AG09319 (cell line): Measurements from ENCODE around the gene FAHD2A.
"Not testable (repeated sequence)": the region's sequence is repeated elsewhere in the genome, so short reads cannot be mapped to it uniquely, and the experiment has no call there.

Experiments used
- DNase-seq: peaks from one replicate; pipeline ENCODE4 v3.0.0-alpha.2; 2010; ENCODE audit warnings: low read depth; ENCODE audit errors: extremely low read depth
- CTCF ChIP-seq: IDR thresholded peaks from 2 replicates; pipeline ENCODE4 v1.5.1; 2011; ENCODE audit warnings: low read depth, mild to moderate bottlenecking, inconsistent platforms, low read length, moderate library complexity

Gene FAHD2A

GRCh38 chr2:95376311-95377215, 25.9 kb upstream of the FAHD2A start:
- DNase-seq: no peak
- no peak for TF ChIP-seq CTCF

GRCh38 chr2:95377216-95378123, 25.0 kb upstream of the FAHD2A start:
- TF ChIP-seq CTCF: no peak
- DNase-seq: no peak

- DNase-seq: not testable (repeated sequence)
Observed at GRCh38 chr2:95378281-95378680, 24.2 kb upstream of the FAHD2A start.

- no peak for DNase-seq
- TF ChIP-seq CTCF: no peak; the same call in none of the 2 replicates
Observed at GRCh38 chr2:95379371-95379831, 23.1 kb upstream of the FAHD2A start.

- DNase-seq: no peak
- no peak for TF ChIP-seq CTCF
Observed at GRCh38 chr2:95380280-95380679, 22.2 kb upstream of the FAHD2A start.

- DNase-seq: no peak
- TF ChIP-seq CTCF: no peak
Observed at GRCh38 chr2:95380731-95381130, 21.8 kb upstream of the FAHD2A start.

GRCh38 chr2:95381212-95382191, 21.0 kb upstream of the FAHD2A start:
- no peak for TF ChIP-seq CTCF
- no peak for DNase-seq
